DMS 273 (cell line): ENCODE data around the gene WDR47.
"Not testable (repeated sequence)": the region's sequence is repeated elsewhere in the genome, so short reads cannot be mapped to it uniquely, and the experiment has no call there.

Experiments used
- DNase-seq: peaks from one replicate; lab custom pipeline; 2025; ENCODE audit not compliant: unreplicated experiment; lab: John Stamatoyannopoulos, UW

The WDR47 gene

DNA sequence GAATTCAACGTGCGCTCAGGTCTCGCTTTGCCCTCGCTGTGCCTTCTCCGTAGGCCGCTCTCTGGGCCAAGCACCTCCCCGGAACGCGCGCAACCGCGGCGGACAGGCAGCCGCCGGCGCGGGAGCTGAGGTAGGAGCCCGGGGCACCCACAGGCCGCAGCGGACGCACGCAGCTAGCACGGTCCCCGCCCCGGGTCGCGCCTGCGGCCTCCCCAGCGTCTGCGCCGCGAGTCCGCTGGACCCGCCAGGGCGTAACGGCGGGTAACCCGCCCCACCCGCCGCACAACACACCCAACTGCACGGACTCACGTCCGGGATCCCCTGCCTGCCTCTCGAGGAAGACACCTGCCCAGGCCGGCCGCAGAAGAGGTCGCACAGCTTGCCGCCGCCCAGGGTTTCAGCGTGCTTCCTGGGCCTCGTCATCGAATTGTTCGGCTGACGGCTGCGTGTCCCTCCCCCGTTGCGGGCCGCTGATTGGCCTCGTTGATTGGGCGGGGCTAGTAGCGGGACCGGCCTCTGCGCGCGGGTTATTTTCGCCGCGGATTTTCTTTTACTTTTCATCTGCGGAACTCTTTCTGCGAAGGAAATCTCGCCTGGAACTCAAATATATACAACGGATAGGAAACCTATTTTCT, 78.7 kb downstream of the WDR47 start, which contains the start of gene CLCC1:
CLCC1 (minus strand) TSS at position 433 of the 635 bp plus-strand sequence. CDS start 13,047 bp downstream, outside the sequence.
- peak; percentile 96 for DNase-seq

DNA sequence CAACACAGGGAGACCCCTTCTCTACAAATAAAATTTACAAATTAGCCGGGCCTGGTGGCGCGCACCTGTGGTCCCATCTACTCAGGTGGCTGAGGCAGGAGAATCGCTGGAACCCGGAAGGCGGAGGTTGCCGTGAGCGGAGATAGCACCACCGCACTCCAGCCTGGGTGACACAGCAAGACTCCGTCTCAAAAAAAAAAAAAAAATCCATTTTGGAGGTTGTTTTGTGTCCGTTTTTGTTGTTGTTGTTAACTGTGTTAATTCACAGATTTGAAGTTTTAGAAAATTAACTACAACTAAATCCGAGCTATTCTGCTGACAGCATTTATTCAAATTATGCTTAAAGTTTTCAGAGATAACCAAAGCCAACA, 79.2 kb downstream of the WDR47 start:
- peak; percentile 34 for DNase-seq

DNA sequence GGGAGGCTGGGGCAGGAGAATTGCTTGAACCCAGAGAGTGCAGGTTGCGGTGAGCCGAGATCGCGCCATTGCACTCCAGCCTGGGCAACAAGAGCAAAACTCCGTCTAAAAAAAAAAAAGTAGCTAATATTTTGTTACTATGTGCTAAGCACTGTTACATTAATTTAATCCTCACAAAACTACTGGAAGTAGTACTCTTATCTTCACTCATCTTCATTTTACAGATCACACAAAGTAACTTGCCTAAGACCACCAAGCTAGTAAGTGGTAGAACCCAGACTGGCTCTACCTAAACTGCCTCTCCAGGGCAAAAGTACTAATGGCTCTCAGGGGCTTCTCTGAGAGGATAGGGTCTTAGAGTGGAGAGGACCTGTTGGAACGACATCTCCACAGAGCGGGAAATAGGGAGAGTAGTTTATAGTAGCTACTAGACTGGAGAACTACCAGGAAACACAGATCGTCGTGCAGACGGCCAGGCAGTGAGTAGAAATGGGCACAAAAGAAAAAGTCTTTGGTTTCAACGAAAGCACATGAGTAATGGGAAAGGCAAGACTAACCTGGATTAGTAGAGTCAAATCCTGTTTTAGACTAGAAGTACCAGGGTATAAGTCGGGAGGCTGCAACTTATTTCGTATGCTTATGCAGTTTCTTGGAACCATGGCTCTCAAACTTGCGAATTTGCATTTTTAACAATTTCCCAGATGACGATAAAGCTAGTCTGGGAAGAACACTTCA, 80.0 kb downstream of the WDR47 start:
- DNase-seq = no peak

DNA sequence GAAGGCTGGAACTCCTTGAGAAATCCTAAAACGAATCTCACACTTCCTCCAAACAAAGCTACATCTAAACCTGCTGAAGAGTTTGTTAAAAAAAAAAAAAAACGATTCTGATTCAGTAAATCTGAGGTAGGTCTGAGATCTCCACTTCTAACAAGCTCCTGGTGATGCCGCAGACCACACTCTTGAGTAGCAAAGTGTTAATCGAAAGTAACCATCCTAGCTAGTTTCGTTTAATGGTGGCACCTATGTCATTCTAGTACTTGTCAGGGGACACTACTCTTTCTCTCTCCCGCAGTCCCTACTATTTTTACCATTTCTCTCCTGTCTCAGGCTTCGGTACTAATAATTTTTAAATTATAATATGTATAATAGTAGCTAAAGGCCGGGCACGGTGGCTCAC, 80.7 kb downstream of the WDR47 start:
- DNase-seq = no peak

DNA sequence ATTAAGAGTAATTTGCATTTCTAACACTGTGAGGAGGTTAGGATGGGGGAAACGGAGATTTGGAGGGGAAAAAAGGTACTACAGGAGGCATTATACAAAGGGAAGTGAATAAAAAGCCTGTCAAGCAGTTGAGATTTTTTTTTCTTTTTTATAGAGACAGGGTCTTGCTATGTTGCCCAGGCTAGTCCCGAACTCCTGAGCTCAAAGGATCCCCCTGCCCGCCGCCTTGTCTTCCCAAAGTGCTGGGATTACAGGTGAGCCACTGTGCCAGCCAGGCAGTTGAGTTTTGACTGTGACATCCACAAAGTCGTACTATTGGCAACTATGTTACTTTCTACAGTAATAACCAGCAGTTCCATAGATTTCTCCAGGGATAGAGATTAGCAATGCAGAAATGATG, 81.2 kb downstream of the WDR47 start:
- no peak for DNase-seq

DNA sequence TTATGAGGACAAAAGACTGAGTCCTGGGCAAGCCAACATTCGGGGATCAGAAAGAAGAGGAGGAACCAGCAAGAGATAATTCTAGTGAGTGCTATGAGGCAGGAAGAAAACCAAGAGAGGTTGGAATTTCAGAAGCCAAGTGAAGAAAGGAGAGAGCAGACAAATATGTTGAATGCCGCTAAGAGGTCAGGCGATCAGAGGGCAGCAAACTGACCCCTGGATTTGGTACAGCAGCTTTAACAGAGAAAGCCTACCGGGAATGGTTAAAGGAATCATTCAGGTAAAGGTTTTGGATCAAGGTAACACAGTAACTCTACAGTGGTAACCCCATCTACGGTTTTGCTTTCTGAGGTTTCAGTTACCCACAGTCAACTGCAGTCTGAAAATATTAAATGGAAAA, 84.0 kb downstream of the WDR47 start:
- DNase-seq = no peak

DNA sequence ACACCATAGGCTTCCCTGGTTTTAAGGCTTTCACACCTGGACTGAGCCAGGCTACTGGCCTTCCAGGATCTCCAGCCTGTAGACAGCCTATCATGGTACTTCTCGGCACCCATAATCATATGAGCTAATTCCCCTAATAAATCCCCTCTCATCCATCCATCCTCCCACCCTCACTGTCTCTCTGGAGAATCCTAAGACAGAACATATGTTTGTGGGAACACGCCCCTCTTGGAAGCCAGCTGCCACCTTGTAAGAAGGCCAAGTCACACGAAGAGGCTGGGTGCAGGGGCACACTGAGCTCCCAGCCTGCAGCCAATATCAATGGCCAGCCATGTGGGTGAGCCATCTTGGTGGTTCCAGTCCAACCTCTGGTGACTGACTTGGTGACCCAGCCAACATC, 86.0 kb downstream of the WDR47 start:
- DNase-seq = peak; percentile 80

DNA sequence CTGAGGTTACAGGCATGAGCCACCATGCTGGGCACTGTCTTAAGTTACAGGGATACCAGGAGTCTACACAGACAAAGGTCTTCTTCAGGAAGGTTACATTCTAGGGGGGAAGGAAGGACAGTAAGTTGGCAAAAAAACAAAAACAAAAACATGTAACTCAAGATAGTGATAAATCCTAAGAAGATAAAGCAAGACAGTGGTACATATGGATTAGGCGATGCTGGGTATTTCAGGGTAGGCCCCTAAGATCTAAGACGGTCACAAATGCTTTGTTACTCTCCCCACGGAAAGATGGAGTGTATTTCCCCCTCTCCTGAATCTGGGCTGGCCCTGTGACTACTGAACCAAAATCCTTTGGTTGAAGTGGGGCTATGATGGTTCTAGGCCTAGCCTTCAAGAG, 86.8 kb downstream of the WDR47 start:
- DNase-seq = no peak

DNA sequence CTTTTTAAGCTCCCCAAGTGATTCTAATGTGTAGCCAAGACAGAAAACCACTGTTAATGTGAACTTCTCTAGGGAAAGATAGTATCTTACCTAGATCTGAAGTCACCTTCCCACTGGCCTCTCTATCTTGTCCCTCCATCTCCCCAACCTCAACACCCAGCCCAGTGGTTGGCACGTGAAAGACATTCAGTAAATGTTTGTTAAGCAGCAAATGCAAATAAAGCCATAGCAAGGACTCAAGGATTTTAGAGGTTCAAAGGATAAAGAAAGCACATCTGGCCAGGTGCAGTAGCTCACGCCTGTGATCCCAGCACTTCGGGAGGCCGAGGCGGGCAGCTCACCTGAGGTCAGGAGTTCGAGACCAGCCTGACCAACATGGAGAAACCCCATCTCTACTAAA, 88.5 kb downstream of the WDR47 start:
- no peak for DNase-seq

DNA sequence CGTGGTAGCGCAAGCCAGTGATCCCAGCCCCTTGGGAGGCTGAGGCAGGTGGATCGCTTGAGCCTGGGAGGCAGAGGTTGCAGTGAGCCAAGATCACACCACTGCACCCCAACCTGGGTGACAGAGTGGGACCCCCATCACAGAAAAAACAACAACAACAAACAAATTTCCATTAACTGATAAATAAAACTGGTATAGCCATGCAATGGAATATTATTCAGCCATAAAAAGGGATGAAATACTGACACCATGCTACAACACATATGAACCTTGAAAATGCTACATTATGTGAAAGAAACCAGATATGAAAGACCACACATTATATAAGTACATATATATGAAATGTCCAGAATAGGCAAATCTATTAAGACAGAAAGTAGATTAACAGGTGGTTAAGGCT, 90.7 kb downstream of the WDR47 start:
- DNase-seq = no peak

DNA sequence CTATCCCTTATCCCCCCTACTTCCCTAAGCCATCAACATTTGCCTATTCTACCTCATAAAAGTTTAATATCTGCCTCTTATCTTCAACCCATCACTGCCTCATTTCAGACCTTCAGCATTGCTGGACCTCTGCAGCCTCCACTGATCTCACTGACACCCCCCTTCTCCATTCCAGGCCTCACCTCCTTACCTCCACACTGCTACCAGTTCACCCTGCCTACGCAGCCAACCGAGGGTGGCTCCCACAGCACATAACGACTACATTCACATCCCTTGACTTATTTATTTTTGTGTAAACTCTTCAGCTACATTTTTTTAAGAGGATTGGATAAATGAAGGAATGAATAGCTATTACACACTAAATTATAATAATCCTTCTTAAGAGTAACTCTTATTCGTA, 92.9 kb downstream of the WDR47 start:
- DNase-seq = no peak

DNA sequence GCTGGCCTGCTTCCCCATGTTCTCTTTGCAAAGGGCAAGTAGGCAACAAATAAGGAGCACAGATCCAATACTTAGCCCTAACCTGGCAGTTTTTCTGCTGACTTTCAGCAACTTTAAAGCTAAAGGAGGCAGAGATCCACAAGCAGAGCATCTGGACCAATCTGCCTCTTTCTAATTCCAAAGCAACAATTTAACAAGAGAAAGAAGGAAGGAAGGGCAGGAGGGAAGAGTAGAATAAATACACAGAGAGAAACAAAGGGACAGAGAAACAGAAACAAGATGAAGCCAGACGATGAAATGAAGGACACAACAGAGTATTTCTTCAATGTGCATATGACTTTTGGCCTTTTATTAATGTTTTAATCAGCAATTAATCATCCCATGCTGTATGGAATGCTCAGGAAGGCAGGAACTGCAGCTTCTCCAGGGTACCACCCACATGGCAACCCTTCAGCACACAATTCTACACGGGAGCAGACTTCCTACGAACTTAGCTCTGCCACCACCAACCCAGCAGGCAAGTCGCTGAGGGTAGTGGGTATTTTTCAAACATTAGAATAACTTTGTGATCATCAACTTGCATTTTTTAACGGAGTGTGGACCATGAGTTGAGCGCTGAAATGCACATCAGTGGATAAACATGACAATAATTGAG, 93.9 kb downstream of the WDR47 start:
- DNase-seq = no peak

DNA sequence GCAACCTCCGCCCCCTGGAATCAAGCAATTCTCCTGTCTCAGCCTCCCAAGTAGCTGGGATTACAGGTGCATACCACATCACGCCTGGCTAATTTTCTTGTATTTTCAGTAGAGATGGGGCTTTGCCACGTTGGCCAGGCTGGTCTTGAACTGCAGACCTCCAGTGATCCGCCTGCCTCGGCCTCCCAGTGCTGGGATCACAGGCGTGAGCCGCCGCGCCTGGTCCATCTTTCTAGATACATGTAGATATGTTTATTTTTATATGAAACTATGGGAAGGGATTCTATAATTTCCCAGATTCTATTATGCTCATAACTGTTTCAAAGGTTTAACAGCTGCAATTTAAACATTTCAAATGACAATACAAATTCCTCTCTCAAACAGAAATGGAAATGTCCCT, 105.7 kb downstream of the WDR47 start:
- DNase-seq = no peak

DNA sequence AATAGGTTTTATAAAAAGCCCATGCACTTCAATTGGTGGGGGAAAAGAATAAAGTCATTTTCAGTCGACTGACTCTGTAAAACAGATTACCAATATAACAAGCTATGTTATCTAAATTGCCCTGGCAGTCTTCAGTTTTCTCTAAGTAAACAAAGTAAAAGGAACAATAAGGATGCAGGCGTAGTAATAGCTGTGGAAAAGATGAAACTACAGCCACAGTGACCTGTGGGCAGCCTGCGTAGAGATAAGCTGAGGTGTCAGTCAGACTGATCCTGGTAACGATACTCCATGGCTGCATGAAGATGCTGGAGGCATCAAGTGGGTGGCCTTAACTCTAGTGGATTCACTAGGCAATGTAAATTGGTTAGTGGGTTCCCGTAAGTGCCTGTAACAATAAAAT, 108.0 kb downstream of the WDR47 start:
- DNase-seq = no peak

DNA sequence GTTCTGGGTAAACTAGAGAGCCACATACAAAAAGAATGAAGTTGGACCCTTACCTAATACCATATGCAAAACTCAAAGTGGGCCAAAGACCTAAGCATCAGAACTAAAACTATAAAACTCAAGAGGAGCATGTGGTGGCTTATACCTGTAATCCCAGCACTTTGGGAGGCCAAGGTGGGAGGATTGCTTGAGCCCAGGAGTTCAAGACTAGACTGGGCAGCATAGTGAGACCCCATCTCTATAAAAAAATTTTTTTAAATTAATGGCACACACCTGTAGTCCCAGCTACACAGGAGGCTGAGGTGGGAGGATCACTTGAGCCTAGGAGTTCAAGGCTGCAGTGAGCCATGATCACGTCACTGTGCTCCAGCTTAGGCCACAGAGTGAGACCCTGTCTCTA, 114.3 kb downstream of the WDR47 start:
- not testable (repeated sequence) for DNase-seq

DNA sequence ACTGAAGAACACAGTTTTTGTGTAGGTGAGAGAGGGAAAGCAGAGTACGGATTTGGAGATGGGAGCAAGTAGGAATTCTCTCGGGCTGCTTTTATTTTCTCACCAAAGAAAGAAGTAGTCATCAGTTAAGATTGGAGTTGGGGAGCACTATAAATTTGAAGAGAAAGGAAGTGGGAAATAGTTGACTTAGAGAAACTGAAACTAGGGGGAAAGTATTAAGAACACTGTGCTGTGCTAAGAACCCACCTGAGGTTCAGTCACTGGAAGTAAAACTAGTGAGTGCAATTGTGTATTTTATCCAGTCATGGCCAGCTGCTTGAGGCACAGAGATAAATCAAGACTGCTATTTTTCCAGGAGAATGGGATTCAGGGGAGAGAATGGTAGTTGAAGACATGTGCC, 116.0 kb downstream of the WDR47 start:
- no peak for DNase-seq
